ENCODE results near the gene EEF1G.
"Not testable (repeated sequence)": the region's sequence is repeated elsewhere in the genome, so short reads cannot be mapped to it uniquely, and the experiment has no call there.

DNA sequence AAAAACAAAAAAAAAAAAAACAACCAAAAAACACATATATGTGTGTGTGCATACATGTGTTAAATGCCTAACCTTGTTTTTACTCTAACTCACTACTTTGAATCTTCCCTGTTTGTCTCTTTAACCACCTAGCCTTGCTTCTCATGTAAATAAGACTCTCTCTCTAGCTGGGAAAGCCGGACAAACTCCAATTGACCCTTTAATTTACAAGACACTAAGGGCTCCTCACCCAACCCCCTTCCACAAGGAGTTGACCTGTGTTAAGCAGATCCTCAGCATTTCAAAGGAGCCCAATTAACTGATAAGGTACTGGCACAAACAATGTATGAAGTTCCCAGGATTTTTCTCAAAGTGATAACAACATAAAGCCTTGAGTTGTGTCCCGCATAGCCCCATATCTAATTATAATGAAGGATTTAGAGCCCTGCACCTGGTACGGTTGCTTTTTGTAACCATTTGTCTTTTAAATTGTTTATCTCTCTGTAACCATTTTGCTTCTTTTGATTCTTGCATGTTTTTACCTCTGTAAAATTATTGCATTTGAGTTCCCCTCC, 11.9 kb downstream of the EEF1G start:
- TF ChIP-seq EZH2 (IDR thresholded peaks at IDR 0.05; ENCODE audit: borderline replicate concordance, insufficient read depth, low read length, poor library complexity, severe bottlenecking); CTCF (IDR thresholded peaks at IDR 0.05; ENCODE audit: poor library complexity, severe bottlenecking); RAD21 (conservative IDR thresholded peaks at IDR 0.05); POLR2AphosphoS5 (IDR thresholded peaks at IDR 0.05); EP300 (conservative IDR thresholded peaks at IDR 0.05; ENCODE audit: poor library complexity, severe bottlenecking); SMC3 (conservative IDR thresholded peaks at IDR 0.05; ENCODE audit: poor library complexity): not testable (repeated sequence)

Data from neural cell (in vitro differentiated cells).